Pancreas (tissue), 10 donors: Measurements from ENCODE around the gene ZFAND3. TPM values are rescaled to one million over a fixed set of nuclear protein-coding genes. Genes with fewer than 3 reads are reported as not detected.

ENCODE experiments used
- ATAC-seq, 4 donors: fragments of 200-7000 bp; cut with Tn5 transposase; one replicate each; pipeline versions ENCODE4 v1.8.0 to v1.9.1; 2020; ENCODE audit warnings: mild to moderate bottlenecking in 4 of 4, moderate library complexity in 4 of 4
- DNase-seq, 6 donors: peaks; one replicate each; pipeline ENCODE4 v3.0.0-alpha.2; 2020
- FAIRE-seq: peaks from 2 replicates; lab custom pipeline; 2012; peaks lifted over from hg19 to GRCh38; lab: Jason Lieb, UNC
- H3K27ac ChIP-seq, 4 donors: fragments of 200-600 bp; sonication (generic); 1 replicate in 3 of 4; 2 replicates in 1 of 4; pipeline versions ENCODE4 v1.5.0 to v1.8.0; 2020
- H3K27me3 ChIP-seq, 4 donors: fragments of 200-600 bp; one replicate each; pipeline ENCODE4 v1.8.0; 2021
- H3K36me3 ChIP-seq, 3 donors: fragments of 200-600 bp; sonication (generic) in 1 of 3; one replicate each; pipeline versions ENCODE4 v1.5.0 to v1.8.0; 2020 to 2021
- H3K4me1 ChIP-seq, 3 donors: fragments of 200-600 bp; one replicate each; pipeline ENCODE4 v1.8.0; 2021
- H3K4me3 ChIP-seq, 4 donors: fragments of 200-600 bp; sonication (generic) in 2 of 4; one replicate each; pipeline versions ENCODE4 v1.5.0 to v1.8.0; 2020 to 2021
- H3K9me3 ChIP-seq, 4 donors: fragments of 200-600 bp; one replicate each; pipeline ENCODE4 v1.8.0; 2021
- CTCF ChIP-seq, 4 donors: fragments of 200-600 bp; sonication (generic) in 3 of 4; IDR thresholded peaks; one replicate each; pipeline versions ENCODE4 v1.5.0 to v1.8.0; 2021; ENCODE audit warnings: antibody characterized with exemption in 4 of 4
- WGBS, 2 donors: extraction: QIAGEN DNeasy Blood & Tissue Kit; methylation state at CpG; one replicate each; pipeline ENCODE4 v1.1.7; 2013; 5-methylcytosine and 5-hydroxymethylcytosine counted together
- intact Hi-C, 3 donors: fragments of 100-400 bp; cut with DNase I; formaldehyde crosslinking; loops; one replicate each; pipeline versions ENCODE4 v1.11.1 to v1.14.2; 2022
- polyA plus RNA-seq, 2 donors: library from polyadenylated mRNA; stranded (reverse); fragments of 200-250 nt; gene quantifications; one replicate each; pipeline ENCODE4 v1.2.3, GENCODE V29; 2013
- total RNA-seq, 6 donors: library from RNA; stranded (reverse); fragmentation: NEBNext Ultra II Directional in 4 of 6; extraction: Animal tissue kit (Norgen Biotek cat#: 25700) in 4 of 6; gene quantifications; one replicate each; pipeline versions ENCODE4 v1.2.1 to v1.2.4, GENCODE V29; 2021 to 2023
- donor health status: healthy with polysubstance abuse.
- donor health status: DM: no; HTN: no; CAD: no; lungs with moderate emphysema.
- donor health status: DM: no; HTN: no; CAD: no.
- donor health status: control.
- donor health status: control.
- donor health status: Bipolar disorder and iron deficiency.
- donor health status: DM: yes; HTN: yes; CAD: no.
- donor health status: DM: no; HTN: no; CAD: no.
- donor health status: DM: no; HTN: no; CAD: no.
- donor health status: DM: yes; HTN: yes; CAD: no.

Gene ZFAND3
- total and polyA plus RNA-seq, 8 donors = 13.1 to 49.8 (median 31.8) TPM

GRCh38 chr6:37824170-37824569 lies 4.6 kb downstream of the ZFAND3 start:
- Histone ChIP-seq H3K4me3 (no peak overlapping the region), H3K36me3 (no peaks in the 10 kb centered on the region), H3K4me1 (peaks cover 18 to 40% (median 38%) of the 10 kb centered on the region in 3 donors), H3K9me3 (no peaks in the 10 kb centered on the region), H3K27ac (no peak overlapping the region), H3K27me3 (no peaks in the 10 kb centered on the region)
- intact Hi-C loops = no loop called here
- 74 to 82% methylated on average over 3 of the region's 3 CpGs for WGBS, 2 donors
- DNase-seq (no peak), ATAC-seq (no peak), FAIRE-seq (no peak)
- no peak for TF ChIP-seq CTCF (IDR thresholded peaks at IDR 0.05)

DNA sequence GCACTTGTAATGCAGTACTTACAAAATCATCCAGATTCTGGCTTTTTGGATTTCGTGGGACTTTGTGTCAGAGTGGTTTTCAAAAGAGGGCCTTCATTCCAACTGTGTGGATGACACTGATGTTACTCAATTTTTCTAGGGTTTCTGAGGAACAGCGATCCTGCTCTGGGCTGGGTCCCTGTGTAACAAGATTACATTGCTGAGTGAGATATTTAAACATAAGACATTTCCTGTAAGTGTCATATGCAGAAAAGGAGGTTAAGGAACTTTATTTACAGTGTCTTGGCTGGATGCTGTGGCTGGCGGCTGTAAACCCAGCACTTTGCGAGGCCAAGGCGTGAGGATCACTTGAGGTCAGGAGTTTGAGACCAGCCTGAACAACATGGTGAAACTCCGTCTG lies 6.7 kb downstream of the ZFAND3 start:
- no peaks in the 10 kb centered on the region for H3K27me3 ChIP-seq
- FAIRE-seq = no peak
- no peak overlapping the region for H3K4me3 ChIP-seq
- no peaks in the 10 kb centered on the region for H3K36me3 ChIP-seq
- H3K9me3 ChIP-seq = no peaks in the 10 kb centered on the region
- no peak overlapping the region for H3K27ac ChIP-seq
- intact Hi-C loops = no loop called here
- 94 to 98% methylated on average over 6 of the region's 6 CpGs for WGBS, 2 donors
- no peak for DNase-seq
- peak in 1 of 4 donors; percentile 46 for ATAC-seq
- peaks cover 17 to 40% (median 32%) of the 10 kb centered on the region in 3 donors for H3K4me1 ChIP-seq
- TF ChIP-seq CTCF (IDR thresholded peaks at IDR 0.05) = no peak

DNA sequence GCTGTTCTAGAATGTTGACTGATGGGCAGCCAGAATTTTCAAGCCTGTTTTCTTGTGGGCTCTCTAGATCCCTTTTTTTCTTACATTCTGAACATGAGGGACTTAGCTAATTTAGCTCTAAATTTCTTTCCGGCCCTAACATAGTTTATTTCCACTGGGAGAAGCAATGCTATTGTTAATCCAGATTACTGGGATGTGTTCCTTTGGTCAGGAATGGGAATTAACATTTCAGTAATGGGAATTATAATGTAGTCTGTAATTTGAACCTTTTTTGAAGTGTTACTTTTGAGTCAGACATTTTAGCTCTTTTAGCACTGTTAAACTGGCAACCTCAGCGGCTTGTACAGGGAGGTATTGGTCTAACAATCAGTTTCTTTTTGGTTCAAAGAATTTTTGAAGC lies 7.5 kb downstream of the ZFAND3 start:
- TF ChIP-seq CTCF (IDR thresholded peaks at IDR 0.05) = no peak
- 83 to 91% methylated on average over 2 of the region's 2 CpGs for WGBS, 2 donors
- Histone ChIP-seq H3K27ac (no peak overlapping the region), H3K36me3 (no peaks in the 10 kb centered on the region), H3K27me3 (no peaks in the 10 kb centered on the region), H3K4me1 (peaks cover 12 to 38% (median 24%) of the 10 kb centered on the region in 3 donors), H3K4me3 (no peak overlapping the region), H3K9me3 (no peaks in the 10 kb centered on the region)
- DNase-seq = no peak
- FAIRE-seq = no peak
- intact Hi-C loops = no loop called here
- ATAC-seq = no peak

DNA sequence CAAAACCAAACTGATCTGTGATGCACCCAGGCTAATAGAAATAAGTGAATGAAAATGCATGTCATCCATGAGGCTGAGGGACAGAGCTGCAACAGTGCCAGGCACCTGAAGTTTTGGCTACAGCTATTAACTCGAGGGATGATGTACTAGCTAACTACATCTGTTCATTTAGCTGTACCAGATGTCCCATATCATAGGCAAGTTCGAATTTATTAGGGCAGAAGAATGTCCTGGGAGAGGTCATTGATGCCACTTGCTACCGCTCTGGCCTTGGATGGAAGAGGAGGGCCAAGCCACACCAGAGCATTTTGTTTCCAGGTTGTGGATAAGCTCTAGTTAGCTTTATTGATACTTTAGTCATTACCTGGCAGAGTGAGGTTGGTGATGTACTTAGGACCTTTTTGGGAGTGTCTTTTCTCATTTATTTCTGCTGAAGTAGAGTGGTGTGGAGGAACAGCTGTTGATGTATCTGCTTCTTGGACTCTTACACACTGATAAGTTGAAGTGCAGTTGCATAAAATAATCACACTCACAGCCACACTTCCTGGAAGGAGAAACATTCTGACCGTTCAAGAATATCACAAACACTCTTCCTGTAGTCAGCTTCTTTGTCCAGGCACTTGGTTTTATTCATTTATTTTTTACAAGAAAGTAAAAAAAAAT lies 8.2 kb downstream of the ZFAND3 start:
- no peak for FAIRE-seq
- Histone ChIP-seq H3K36me3 (no peaks in the 10 kb centered on the region), H3K9me3 (no peaks in the 10 kb centered on the region), H3K4me3 (no peak overlapping the region), H3K27ac (no peak overlapping the region), H3K4me1 (peaks cover 5 to 30% (median 18%) of the 10 kb centered on the region in 3 donors), H3K27me3 (no peaks in the 10 kb centered on the region)
- intact Hi-C loops = no loop called here
- peak in 1 of 4 donors; percentile 17 for ATAC-seq
- WGBS, 2 donors = 56 to 65% methylated on average over 4 of the region's 4 CpGs
- no peak for TF ChIP-seq CTCF (IDR thresholded peaks at IDR 0.05)
- DNase-seq = no peak

- H3K4me1 ChIP-seq = peaks cover 0 to 14% (median 7%) of the 10 kb centered on the region in 3 donors
- intact Hi-C loops = no loop called here
Measured at GRCh38 chr6:37830225-37830624, 10.7 kb downstream of the ZFAND3 start.

More at GRCh38 chr6:37830225-37830624, 10.7 kb downstream of the ZFAND3 start:
- FAIRE-seq = no peak
- DNase-seq = no peak
- no peaks in the 10 kb centered on the region for H3K9me3 ChIP-seq
- ATAC-seq = no peak
- no peak overlapping the region for H3K4me3 ChIP-seq
- H3K36me3 ChIP-seq = no peaks in the 10 kb centered on the region
- TF ChIP-seq CTCF (IDR thresholded peaks at IDR 0.05) = no peak
- 83 to 90% methylated on average over 2 of the region's 2 CpGs for WGBS, 2 donors
- H3K27me3 ChIP-seq = no peaks in the 10 kb centered on the region
- no peak overlapping the region for H3K27ac ChIP-seq
